SIG-M5 treated with dmso at 0.1 percent for 504 hours (cell line): ENCODE results near the gene EEA1.

Experiments used
- DNase-seq: peaks from one replicate; lab custom pipeline; 2025; ENCODE audit not compliant: unreplicated experiment; lab: John Stamatoyannopoulos, UW

Gene EEA1

DNA sequence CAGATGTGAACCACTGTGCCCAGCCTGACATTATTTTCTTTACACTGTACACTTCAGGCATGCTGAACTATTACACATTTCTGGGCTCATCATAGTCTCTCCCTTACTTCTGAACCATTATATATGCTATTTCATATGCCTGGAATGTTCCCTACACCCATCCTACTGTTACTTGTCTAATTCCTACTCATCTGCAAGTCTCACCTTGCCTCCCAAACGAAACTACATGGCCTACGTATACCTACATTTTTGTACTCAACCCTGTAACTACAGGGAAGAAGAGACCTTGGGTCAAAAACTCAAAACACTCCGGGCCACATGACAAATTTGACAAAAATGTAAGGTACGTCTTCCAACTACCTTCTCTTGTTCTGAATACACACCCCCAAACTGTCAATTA, 9.5 kb upstream of the EEA1 start:
- no peak for DNase-seq

DNA sequence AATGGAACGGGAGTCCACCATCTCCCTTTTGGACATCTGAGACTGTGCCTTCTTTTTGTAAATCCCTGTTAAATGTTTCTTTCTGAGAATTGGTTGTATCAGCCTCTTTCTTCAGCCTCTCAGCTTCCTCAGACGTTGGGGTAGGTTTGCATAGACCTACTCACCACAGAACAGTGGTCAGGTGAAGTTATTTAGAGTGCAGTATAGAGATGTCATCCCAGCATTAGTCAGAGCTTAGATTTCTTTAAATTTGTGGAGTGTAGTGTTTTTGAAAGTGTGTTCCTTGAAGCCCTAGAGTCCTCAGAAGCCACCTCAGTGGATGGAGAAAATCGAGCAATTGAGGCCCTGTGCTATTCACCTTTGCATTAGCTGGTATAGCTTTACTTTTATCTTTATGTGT, 8.9 kb upstream of the EEA1 start:
- no peak for DNase-seq

DNA sequence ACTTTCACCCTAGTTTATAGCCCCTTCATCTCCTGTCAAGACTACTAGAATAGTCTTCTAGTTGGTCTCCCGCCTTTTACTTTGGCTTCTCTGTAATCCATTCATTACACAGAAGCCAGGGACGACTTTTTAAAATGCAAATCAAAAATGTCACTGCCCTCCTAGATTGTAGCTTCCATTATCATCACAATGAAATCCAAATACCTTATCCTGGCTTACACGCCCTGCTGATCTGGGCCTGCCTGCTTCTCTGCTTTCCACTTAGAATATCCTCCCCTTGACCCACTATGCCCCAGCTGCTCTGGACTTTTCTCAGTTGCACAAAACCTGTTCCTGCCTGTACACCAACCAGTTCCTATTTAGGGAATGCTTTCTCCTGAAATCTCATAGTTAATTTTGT, 4.5 kb upstream of the EEA1 start:
- no peak for DNase-seq

DNA sequence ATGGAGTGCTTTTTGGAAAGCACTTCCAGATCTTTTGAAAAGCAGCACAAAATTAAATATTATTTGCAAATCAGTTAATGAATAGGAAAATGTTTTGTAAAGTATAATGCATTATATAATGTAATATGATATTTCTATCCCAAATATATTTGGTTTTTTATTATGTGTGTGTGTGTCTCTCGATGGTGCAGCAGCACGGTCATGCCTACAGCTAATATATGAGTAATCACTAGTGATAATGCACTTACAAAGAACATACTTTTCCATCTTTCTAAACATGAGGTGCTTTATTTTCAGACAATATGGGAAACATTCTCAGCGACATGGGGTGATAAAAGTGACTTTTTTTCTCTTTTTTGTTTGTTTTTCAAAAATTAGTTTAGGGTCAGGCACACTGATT, 1.3 kb upstream of the EEA1 start:
- DNase-seq: no peak

DNA sequence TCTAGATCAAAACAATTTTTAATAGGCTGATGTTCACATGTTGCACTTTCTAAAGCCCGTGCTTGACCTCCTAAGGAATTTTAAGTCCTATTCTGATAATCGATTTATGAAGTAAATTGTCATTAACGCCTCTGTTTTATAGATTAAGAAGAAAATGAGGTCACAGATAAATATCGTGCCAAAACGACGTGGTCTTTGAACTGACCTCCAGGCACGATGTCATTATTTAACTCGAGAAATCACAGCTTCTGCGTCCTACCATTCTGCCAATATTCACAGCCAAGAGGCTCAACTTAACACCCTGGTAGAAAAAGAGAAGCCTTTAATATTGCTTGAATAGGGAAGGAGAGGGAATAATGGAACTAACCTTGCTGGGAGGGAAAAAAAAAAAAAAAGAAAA, 888 bp upstream of the EEA1 start:
- no peak for DNase-seq

DNA sequence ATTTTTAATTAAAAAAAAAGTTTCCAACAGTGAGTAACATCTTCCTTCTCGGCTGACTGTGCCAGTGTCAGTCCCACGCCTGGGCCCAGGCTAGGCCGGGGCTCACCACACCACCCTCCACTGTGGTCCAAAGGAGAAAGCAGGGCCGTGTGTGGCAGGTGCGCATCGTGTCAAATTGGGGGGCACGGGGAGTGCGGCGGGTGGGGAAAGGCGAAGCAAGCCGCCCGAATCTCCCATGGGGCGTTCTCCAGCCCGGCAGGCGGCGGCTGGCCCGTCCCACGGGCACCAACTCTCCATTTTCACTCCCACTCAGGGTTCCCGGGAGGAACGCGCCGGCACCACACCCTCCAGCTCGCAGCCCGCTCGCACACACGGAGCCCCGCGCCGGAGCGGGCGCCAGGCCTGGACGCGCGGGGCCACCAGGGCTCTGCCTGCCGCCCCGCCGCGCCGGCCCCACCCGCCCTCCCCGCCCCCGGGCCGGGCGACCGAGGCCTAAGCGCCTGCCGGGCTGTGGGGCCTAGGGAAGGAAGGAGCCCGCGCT, 604 bp downstream of the EEA1 start:
- DNase-seq: no peak

DNA sequence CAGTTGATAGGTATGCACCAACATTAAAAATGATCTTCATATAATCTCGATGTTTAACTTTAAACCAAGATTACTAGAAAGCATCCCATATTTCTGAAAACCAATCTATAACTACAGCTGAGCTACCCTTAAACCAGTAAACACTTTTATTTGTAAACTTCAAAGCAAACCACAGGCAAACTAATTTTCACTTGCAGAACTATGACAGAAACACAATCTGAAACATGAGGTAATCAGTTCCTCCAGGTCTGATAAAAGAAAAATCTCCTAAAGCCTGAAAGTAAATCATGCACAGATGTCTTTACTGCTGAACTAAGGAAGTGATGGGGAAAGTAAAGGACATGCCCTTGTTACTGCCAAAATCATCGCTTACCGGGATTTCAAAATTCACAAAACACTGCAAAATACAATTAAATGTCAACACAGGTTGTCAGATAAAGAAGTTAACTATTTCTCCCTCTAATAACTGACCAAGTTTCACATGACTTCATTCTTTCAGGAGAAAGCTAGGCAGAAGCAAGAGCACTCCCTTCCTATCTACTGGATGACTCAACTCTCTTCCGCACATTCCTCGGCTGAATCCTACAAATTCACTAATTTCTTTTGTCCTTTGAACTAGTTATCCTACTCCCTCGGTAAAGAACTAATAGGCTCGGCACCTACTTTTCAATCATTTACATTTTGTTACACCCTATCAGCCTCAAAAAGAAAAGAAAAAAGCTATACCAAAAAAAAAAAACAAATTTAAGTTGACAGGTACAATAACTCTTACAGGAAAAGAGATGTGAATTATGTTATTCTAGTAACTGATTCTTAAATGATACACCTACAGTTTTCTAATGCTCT, 1.4 kb downstream of the EEA1 start:
- DNase-seq: peak; percentile 59

DNA sequence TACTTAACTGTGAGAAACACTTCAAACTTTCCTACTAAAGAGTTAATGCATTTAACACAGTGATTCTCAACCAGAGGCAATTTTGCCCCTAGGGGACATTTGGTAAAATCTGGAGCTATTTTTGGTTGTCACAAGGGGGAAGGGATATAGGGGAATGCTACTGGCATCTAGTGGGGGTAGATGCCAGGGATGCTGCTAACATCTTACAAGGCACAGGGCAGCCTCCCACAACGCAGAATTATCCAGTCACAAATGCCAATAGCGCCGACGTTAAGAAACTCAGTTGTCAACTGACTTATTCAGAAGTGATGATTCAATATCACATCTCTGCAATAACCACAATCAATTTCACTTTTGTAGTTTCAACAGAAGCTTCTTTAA, 2.0 kb downstream of the EEA1 start:
- no peak for DNase-seq

DNA sequence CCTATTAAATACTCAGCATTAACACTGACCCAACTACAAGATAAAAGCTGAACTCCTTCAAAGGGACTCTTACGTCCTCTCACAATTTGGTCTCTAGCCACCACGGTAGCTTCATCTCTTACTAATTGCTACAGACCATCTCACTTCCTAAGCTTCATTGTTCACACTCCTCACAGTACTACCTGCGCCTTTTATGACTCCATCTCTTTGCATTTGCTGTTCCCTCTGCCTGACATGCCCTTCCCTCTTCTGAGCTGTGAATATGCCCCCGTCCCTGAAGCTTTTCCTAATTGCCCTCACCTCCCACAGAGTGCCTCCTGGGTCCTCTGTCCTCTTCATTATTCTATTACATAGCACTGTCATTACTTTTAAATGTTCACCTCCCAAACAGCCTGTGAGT, 2.5 kb downstream of the EEA1 start:
- no peak for DNase-seq

DNA sequence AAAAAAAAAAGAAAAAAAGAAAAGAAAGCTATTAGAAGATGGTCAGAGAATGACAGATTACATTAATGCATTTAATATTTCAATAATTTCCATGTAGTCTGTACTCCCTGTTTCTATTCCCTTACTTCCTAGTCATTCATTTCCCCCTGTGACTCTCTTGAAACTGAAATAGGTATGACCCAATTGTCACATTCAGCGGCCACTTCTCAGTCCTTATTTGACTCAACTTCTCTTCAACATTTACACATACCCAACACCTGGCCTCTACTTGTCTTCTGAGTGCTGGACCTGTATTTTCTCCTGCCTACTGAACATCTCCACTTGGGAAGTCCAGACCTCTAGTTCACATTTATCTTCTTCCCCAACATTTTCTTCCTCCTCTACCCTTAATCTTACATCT, 7.2 kb downstream of the EEA1 start:
- no peak for DNase-seq

DNA sequence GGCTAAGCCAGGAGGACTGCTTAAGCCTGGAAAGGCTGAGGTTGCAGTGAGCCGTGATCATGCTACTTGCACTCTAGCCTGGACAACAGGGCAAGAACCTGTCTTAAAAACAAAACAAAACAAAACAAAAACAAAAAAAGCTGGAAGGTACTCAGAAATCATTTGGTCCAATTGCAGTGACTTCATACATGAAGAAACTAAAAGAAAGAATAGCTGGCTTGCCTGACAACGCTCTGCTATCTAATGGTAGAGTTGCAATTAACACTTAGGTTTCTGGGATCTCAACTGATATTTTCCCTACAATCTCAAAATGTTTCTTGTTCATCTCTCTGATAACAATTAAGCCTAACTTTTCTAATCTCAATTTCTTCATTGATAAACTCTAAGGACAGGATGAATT, 13.7 kb downstream of the EEA1 start:
- DNase-seq: no peak

DNA sequence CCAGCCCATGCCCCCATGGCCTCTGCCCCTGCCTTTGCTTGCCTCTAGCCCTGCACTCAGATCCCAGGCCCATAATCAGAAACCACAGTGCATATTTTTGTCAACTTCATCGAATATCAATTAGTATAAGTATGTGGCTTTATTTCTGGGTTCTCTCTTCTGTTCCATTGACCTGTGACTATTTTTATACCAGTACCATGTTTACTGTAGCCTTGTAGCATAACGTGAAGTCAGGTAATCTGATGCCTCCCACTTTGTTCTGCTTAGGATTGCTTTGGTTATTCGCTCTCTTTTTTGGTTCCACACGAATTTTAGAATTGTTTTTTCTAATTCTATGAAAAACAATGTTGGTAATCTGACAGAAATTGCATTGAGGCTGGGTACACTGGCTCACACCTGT, 14.9 kb downstream of the EEA1 start:
- no peak for DNase-seq

DNA sequence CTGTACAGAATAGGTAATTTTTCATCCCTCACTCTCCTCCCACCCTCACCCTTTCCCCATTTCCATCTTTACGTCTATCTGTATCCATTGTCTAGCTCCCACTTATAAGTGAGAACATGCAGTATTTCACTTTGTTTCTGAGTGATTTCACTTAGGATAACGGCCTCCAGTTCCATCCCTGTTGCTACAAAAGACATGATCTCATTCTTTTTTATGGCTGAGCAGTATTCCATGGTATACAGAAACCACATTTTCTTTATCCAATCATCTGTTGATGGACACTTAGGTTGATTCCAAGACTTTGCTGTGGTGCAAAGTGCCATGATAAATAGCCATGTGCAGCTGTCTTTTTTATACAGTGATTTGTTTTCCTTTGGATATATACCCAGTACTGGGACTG, 16.4 kb downstream of the EEA1 start:
- DNase-seq: no peak

DNA sequence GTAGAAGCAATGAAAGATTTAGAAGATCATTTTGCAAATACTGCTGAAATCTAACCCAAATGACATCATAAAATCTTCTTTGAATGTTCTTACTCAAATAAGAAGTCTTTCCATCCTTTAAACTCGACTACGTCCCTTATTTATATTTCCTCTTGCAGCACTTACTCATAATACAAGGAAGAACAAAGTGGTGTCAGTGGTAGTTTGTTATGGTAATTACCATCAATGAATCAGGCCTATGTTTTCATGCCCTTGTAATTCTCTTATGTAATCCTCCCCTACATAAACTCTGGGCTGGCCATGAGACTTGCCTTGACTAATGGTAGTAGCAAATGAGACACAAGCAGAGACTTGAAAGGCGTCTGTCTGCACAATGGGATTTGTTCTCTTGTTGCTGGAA, 17.0 kb downstream of the EEA1 start:
- peak; percentile 90 for DNase-seq

DNA sequence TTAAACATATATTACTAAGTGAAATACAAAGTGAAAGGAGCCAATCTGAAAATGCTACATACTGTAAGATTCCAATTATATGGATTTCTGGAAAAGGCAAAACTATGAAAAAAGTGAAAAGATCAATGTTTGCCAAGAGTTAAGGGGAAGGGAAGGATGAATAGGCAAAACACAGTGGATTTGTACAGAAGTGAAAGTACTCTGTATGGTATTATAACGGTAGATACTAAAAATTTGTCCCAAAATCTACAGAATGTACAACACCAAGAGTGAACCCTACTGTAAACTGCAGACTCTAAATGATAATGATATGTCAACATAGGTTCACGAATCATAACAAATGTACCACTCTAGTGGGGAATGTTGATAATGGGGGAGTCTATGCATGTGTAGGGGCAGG, 17.8 kb downstream of the EEA1 start:
- peak; percentile 39 for DNase-seq

DNA sequence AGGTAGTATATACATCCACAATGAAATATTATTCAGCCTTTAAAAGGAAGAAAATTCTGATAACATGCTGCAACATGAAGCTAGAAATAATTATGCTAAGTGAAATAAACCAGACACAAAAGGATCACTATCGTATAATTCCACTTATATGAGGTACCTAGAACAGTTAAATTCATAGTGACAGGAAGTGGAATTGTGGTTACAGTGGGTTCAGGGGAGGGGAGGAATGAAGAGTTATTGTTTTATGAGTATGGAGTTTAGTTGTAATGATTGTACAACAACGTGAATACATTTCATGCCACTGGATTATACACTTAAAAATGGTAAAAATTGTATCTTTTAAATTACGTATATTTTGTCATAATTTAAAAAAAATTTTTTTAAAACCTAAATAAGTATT, 21.0 kb downstream of the EEA1 start:
- DNase-seq: no peak

DNA sequence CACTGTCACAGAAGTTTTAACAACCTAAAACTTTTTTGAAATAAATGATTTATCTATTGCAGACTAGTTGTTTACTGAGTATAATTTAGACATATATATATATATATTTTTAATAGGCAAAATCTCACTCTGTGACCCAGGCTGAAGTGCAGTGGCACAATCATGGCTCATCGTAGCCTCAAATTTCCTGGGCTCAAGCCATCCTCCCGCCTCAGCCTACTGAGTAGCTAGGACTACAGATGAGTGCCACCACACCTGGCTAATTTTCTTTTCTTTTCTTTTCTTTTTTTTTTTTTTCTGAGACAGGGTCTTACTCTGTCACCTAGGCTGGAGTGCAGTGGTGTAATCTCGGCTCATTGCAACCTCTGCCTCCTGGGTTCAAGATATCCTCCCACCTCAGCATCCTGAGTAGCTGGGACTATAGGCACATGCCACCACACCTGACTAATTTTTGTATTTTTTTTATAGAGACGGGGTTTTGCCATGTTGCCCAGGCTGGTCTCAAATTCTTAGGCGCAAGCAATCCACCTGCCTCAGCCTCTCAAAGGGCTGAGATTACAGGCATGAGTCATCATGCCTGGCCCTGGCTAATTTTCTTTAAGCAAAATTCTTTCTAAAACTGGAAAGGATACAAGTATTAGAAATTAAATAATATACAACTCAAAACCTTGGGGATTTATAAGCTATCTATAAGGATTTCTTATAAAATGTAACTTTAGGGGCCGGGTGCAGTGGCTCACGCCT, 23.1 kb downstream of the EEA1 start:
- no peak for DNase-seq

DNA sequence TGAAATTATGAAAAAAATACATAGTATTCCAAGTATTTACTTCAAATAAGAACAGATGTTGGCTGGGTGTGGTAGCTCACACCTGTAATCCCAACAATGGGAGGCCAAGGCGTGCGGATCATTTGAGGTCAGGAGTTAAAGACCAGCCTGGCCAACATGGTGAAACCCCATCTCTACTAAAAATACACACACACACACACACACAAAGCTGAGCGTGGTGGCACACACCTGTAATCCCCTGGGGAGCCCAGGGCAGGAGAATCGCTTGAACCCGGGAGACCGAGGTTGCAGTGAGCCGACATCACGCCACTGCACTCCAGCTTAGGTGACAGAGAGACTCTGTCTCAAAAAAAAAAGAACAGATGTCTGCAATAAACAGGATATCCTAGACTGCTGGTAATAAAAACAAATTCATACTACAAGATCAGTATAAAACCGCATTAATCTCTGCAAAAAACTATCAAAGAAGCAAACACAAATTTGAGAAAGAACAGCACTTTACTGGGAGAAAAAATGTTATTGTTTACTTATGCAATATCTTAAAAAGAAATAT, 23.8 kb downstream of the EEA1 start:
- no peak for DNase-seq

DNA sequence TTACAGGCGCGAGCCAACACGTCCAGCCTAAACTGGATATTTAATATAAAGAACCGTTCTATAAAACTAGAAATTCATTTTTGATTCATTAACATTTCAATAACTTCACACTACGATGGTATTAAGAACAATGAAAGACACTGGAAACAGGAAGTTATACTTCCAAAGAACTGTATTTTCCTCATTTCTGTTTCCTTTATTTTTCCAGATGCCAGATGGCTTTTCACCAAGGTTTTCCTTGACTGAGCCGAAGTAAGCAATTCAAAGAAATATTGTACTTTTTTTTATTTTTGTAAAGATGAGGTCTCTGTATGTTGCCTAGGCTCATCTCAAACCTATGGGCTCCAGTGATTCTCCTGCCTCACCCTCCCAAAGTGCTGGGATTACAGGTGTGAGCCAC, 28.2 kb downstream of the EEA1 start:
- no peak for DNase-seq

DNA sequence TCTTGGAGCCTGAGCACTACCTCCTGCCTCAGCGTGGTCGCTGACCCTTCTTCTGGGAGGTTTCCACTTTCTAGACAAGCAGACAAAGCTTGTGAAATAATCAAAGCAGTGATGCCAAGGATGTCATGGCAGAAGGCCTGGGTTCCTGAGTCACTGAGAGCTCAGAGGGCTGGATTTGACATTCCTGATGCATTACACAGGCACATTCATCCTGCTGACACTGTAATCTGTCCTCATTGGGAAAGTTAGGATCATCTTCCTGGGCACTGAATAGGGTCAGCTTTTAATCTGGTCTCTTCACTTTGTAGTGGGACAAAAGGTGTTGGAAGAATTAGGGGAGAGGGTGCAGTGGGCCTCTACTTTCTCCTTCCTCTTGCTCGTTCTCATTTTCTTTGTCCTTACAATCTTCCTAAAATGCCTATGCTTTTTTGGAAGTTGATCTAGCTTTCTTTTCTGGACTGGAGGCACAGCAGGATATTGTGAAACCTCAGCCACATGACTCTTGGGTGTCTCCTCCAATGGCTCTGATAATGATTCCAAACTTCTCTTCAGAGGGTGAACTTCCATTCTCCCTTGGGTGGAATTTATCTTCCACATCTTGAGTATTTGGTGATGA, 29.6 kb downstream of the EEA1 start:
- DNase-seq: peak; percentile 31

DNA sequence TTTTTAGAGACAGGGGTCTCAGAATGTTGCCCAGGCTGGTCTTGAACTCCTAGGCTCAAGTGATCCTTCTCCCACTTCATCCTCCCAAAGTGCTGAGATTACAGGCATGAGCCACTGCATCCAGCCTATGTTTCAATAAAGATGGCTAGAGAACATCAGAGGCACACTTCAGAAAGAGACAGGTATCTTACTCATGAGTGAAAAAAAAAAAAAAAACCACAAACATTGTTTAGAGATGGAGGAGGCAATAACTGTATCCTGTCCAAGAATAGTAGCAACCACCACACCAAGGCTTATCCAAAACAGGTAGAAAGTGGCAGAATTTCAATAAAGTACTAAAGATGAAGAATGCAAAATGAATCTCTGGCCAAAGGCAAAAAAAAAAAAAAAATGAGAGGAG, 30.3 kb downstream of the EEA1 start:
- DNase-seq: no peak

DNA sequence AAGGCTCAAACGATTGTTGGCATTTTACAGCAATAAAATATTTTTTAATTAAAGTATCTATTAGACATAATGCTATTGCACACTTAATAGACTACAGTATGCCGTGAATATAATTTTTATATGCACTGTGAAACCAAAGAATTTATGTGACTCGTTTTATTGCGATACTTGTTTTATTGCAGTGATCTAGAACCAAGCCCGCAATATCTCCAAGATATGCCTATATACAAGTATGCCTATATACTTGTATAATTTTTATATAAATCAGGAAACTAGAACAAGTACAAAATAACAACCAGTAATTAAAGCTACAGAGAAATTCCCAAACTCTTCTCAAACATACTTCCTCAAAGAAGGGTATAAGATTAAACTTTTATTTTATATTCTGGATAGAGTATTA, 31.3 kb downstream of the EEA1 start:
- no peak for DNase-seq
